RWPE1 (cell line): ENCODE data around the gene ARSK.

Source experiments
- CTCF ChIA-PET: fragments of 350-600 bp; sonication (Branson Sonifier 250); formaldehyde crosslinking; extraction: SDS; loops from one replicate; lab custom pipeline; 2021; lab: Yijun Ruan, JAX
- POLR2A ChIA-PET: fragments of 400-600 bp; formaldehyde crosslinking; extraction: SDS; loops from one replicate; lab custom pipeline; 2020; ENCODE audit warnings: antibody characterized with exemption; ENCODE audit not compliant: low non-redundant PET; lab: Yijun Ruan, JAX
- DNase-seq: peaks from one replicate; pipeline ENCODE4 v3.0.0; 2012; ENCODE audit warnings: low spot score
- H3K27ac ChIP-seq: fragments of 450-650 bp; 2 replicates; pipeline ENCODE4 v1.5.1; 2017
- TF ChIP-seq, protein P1 (sequence below): fragments of 450-650 bp; conservative IDR thresholded peaks from 2 replicates; pipeline ENCODE4 v1.5.1; 2017; ENCODE audit warnings: low read depth, mild to moderate bottlenecking

Gene ARSK, protein sequence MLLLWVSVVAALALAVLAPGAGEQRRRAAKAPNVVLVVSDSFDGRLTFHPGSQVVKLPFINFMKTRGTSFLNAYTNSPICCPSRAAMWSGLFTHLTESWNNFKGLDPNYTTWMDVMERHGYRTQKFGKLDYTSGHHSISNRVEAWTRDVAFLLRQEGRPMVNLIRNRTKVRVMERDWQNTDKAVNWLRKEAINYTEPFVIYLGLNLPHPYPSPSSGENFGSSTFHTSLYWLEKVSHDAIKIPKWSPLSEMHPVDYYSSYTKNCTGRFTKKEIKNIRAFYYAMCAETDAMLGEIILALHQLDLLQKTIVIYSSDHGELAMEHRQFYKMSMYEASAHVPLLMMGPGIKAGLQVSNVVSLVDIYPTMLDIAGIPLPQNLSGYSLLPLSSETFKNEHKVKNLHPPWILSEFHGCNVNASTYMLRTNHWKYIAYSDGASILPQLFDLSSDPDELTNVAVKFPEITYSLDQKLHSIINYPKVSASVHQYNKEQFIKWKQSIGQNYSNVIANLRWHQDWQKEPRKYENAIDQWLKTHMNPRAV

DNA sequence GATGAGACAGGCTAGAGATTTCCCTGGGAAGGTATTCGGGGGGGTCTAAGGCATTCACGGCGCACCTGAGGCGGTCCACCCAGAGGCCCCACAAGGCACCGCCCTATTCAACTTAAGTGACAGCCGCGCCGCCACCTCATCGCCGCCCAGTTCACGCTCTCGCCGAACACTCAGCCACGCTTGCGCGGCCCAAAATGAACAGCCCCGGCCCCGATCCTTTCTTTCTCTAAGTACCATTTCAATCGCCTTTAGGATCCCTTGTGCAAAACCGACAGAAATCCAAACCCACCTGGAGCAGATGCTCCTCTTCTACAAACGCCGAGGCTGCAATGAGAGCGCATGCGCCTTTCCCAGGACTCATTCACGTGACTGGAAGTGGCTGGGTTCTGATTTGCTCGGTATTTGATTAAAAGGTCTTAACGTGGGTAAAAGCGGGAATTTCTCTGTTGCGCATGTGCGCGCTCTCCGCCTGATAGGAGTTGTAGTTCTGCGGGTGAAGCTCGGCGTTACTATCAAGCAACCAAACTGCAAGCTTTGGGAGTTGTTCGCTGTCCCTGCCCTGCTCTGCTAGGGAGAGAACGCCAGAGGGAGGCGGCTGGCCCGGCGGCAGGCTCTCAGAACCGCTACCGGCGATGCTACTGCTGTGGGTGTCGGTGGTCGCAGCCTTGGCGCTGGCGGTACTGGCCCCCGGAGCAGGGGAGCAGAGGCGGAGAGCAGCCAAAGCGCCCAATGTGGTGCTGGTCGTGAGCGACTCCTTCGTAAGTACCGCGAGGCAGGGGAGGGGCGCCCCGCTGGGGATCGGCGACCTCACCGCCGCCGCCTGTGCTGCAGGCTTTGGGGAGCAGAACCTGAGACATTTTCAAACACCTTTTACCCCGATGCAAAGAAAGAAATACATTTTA lies at the start of gene ARSK, which contains the start of gene SKIC3:
Gene ARSK, plus strand, starts transcription at position 455 of the 902 bp plus-strand sequence. Its CDS starts 178 bp downstream, at position 633.
Gene SKIC3, minus strand, starts transcription at position 331 of the 902 bp plus-strand sequence. CDS start 7,827 bp downstream, outside the sequence.
- DNase-seq = peak; percentile 99
- POLR2A ChIA-PET = no interaction called here
- peak within 1 kb of the TSS; percentile 94 for H3K27ac ChIP-seq
- TF ChIP-seq, protein P1, sequence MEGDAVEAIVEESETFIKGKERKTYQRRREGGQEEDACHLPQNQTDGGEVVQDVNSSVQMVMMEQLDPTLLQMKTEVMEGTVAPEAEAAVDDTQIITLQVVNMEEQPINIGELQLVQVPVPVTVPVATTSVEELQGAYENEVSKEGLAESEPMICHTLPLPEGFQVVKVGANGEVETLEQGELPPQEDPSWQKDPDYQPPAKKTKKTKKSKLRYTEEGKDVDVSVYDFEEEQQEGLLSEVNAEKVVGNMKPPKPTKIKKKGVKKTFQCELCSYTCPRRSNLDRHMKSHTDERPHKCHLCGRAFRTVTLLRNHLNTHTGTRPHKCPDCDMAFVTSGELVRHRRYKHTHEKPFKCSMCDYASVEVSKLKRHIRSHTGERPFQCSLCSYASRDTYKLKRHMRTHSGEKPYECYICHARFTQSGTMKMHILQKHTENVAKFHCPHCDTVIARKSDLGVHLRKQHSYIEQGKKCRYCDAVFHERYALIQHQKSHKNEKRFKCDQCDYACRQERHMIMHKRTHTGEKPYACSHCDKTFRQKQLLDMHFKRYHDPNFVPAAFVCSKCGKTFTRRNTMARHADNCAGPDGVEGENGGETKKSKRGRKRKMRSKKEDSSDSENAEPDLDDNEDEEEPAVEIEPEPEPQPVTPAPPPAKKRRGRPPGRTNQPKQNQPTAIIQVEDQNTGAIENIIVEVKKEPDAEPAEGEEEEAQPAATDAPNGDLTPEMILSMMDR = peak; percentile 51
- CTCF ChIA-PET = interaction anchor here (0.5 to 1.6 kb wide), 7 partner anchors 9 to 501 kb away, joined by 3 to 5 read pairs (median 3); no protein-coding TSS in a partner anchor

DNA sequence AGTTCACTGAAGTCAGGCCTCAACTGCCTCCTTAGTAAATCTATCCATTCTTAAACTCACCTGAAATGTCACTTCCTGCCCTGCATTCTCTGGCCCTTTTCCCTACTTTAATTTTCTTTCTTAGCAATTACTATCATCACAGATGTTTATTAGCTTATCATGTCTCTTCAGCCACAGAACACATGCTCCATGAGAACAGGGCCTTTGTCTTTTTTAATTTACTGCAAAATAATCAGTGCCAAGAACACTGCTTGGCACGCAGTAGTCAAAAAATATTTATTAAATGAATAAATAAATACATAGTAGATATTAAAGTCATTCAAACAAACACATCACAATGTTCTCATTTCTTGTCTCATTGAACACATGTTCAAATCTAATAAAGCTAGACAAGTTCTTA lies 46.4 kb upstream of the ARSK start:
- DNase-seq = no peak
- ChIA-PET CTCF (interaction anchor here (0.7 kb wide), 1 partner anchor 223 kb away, joined by 3 read pairs; no protein-coding TSS in a partner anchor), POLR2A (no interaction called here)
- H3K27ac ChIP-seq = no peak overlapping the region
- TF ChIP-seq, protein P1 = no peak

DNA sequence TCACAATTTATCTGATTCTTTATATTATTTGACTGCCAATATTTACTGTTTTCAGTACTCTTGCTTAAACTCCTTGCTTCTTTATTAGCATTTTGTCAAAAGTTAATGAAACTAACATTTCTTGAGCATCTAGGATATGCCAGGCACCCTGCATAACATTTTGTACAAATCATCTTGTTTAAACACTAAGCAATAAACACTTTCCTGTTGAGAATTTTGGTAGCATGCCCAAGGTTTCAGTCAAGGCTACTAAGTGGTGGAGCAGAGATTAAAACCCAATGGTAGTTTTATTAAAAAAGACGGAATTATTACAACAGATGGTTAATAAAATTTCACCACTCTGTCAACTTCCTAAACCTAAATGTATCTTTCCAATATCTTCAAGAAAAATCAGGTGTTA lies 43.3 kb upstream of the ARSK start:
- ChIA-PET POLR2A (no interaction called here), CTCF (no interaction called here)
- no peak overlapping the region for H3K27ac ChIP-seq
- no peak for DNase-seq
- TF ChIP-seq, protein P1 = no peak

DNA sequence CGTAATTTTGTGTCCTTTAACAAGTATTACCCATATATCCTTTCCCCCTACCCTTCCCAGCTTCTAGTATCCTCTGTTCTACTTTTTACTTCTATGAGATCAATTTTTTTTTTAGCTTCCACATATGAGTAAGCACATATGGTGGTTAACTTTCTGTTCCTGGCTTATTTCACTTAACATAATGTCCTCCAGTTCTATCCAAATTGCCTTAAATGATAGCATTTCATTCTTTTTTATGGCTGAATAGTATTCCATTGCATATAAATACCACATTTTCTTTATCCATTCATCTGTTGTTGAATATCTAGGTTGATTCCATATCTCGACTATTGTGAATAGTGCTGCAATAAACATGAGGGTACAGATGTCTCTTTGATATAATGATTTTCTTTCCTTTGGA lies 36.5 kb upstream of the ARSK start:
- ChIA-PET CTCF (no interaction called here), POLR2A (no interaction called here)

DNA sequence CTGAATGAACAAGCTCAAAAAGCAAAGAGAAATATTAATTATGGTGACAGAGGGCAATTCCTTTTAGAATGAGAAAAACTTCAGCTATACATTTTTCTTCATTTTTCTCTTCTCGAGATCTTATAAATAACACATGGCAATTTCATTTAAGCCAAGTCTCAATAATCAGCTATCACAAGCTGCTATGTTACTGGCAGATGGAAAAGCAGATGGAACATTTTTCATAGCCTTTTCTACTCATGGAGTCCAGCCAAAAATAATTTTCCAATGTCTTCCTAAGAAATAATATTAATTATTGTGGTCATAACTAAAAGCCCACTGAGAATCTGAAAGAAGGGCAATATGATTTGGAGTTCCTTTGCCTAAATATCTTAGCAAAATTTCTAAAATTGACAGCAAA lies 35.8 kb upstream of the ARSK start:
- ChIA-PET POLR2A (interaction anchor here (0.8 kb wide), 1 partner anchor 358 kb away, joined by 5 read pairs; no protein-coding TSS in a partner anchor), CTCF (no interaction called here)
- no peak for DNase-seq
- H3K27ac ChIP-seq = no peak overlapping the region
- TF ChIP-seq, protein P1 = no peak

More for the DNA sequence above, 36.5 kb upstream of the ARSK start:
- no peak overlapping the region for H3K27ac ChIP-seq
- TF ChIP-seq, protein P1 = no peak
- no peak for DNase-seq

DNA sequence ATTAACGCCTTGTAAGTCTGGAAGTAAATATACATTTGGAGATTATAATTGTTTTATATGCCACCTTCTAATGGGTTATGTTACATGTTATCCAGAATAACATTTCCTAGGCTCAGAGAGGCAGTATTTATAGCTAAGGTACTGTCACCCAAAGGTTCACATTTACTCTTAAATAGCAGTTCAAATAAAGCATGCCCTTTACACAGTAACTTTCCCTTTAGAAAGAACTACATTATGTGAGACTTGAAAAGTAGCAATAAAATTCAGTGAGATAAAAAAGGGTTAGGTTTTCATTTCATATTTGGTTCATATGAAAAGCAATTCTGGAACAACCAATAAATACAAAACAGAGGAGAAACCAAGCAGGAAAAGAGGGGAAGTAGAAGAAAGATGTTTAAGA lies 35.2 kb upstream of the ARSK start:
- ChIA-PET CTCF (no interaction called here), POLR2A (no interaction called here)
- DNase-seq = no peak
- TF ChIP-seq, protein P1 = no peak
- no peak overlapping the region for H3K27ac ChIP-seq
